ENCODE results near the gene NELL1. TPM values are rescaled to one million over a fixed set of nuclear protein-coding genes. Genes with fewer than 3 reads are reported as not detected.

Gene NELL1
- total and polyA plus RNA-seq, 2 experiments from 2014 or later: 1.6 TPM; not detected in 1

DNA sequence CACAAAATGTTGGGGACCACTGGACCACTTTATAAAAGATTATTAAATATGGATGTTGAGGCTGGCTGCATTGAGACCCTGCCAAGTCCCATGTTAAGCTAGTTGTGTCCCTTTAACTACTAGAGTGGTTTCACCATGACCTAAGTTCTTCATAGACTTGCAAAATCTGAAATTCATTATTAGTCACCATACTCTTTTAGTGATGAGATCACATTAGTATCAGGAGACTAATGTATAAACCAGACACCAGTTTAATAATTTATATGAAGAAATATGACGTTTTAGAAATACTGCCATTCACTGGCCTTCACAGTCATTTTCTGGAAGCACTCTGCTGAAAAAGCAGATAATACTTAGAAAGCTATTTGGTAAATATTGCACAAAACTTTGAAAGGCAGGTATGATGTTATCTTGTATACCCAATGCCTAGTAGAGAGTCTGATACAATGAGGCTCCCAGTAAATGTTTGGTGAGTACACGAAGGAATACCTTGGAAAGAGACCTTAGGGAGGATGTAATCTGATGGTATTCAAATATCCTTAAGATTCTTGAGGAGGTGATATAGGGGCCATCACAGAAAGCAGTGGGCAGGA, 795.3 kb downstream of the NELL1 start:
- Histone ChIP-seq H3K4me2 (no peak overlapping the region), H3K79me2 (replicated peaks; ENCODE audit: insufficient read depth) (no peaks in the 10 kb centered on the region), H3F3A (replicated peaks; ENCODE audit: low read depth) (no peaks in the 10 kb centered on the region), H2AFZ (no peak overlapping the region), H3K4me1 (ENCODE audit: insufficient read depth) (no peaks in the 10 kb centered on the region), H3K27me3 (ENCODE audit: insufficient read depth) (no peaks in the 10 kb centered on the region), H3K27ac (ENCODE audit: low read depth) (no peak overlapping the region), H3K36me3 (ENCODE audit: insufficient read depth) (no peaks in the 10 kb centered on the region), H3K9me2 (ENCODE audit: insufficient read depth) (0 out of 2 replicates have a peak, but pooled peaks cover 4% of the 10 kb centered on the region), H3K4me3 (no peak overlapping the region), H4K20me1 (replicated peaks; ENCODE audit: insufficient read depth) (no peaks in the 10 kb centered on the region)
- Mint-ChIP-seq H3K36me3 (ENCODE audit: low read depth) (no peaks in the 10 kb centered on the region), H3K4me3 (no peak overlapping the region), H3K4me1 (peaks cover 6% of the 10 kb centered on the region), H3K27me3 (ENCODE audit: insufficient read depth, low read depth, poor library complexity) (no peaks in the 10 kb centered on the region), H3K27ac (no peak overlapping the region), H3K9me3 (no peaks in the 10 kb centered on the region)
- ATAC-seq: no peak
- no peak for DNase-seq (ENCODE audit: low spot score)
- TF ChIP-seq, protein P1, sequence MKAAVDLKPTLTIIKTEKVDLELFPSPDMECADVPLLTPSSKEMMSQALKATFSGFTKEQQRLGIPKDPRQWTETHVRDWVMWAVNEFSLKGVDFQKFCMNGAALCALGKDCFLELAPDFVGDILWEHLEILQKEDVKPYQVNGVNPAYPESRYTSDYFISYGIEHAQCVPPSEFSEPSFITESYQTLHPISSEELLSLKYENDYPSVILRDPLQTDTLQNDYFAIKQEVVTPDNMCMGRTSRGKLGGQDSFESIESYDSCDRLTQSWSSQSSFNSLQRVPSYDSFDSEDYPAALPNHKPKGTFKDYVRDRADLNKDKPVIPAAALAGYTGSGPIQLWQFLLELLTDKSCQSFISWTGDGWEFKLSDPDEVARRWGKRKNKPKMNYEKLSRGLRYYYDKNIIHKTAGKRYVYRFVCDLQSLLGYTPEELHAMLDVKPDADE (IDR thresholded peaks at IDR 0.05): no peak
- TF ChIP-seq EZH2 (IDR thresholded peaks at IDR 0.05; ENCODE audit: low read depth, unreplicated experiment) (no peak), ZNF331 (CRISPR knock-in tag; IDR thresholded peaks at IDR 0.05; ENCODE audit: low read depth) (no peak), CREB1 (CRISPR knock-in tag; IDR thresholded peaks at IDR 0.05; ENCODE audit: low read depth) (no peak), NANOG (IDR thresholded peaks at IDR 0.05; ENCODE audit: borderline replicate concordance) (no peak), STAT1 (IDR thresholded peaks at IDR 0.05; ENCODE audit: unreplicated experiment) (no peak), JUNB (IDR thresholded peaks at IDR 0.05; ENCODE audit: unreplicated experiment) (no peak), POLR2AphosphoS5 (IDR thresholded peaks at IDR 0.05; ENCODE audit: low read depth) (no peak)
- TF ChIP-seq, protein P2, sequence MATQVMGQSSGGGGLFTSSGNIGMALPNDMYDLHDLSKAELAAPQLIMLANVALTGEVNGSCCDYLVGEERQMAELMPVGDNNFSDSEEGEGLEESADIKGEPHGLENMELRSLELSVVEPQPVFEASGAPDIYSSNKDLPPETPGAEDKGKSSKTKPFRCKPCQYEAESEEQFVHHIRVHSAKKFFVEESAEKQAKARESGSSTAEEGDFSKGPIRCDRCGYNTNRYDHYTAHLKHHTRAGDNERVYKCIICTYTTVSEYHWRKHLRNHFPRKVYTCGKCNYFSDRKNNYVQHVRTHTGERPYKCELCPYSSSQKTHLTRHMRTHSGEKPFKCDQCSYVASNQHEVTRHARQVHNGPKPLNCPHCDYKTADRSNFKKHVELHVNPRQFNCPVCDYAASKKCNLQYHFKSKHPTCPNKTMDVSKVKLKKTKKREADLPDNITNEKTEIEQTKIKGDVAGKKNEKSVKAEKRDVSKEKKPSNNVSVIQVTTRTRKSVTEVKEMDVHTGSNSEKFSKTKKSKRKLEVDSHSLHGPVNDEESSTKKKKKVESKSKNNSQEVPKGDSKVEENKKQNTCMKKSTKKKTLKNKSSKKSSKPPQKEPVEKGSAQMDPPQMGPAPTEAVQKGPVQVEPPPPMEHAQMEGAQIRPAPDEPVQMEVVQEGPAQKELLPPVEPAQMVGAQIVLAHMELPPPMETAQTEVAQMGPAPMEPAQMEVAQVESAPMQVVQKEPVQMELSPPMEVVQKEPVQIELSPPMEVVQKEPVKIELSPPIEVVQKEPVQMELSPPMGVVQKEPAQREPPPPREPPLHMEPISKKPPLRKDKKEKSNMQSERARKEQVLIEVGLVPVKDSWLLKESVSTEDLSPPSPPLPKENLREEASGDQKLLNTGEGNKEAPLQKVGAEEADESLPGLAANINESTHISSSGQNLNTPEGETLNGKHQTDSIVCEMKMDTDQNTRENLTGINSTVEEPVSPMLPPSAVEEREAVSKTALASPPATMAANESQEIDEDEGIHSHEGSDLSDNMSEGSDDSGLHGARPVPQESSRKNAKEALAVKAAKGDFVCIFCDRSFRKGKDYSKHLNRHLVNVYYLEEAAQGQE (IDR thresholded peaks at IDR 0.05; ENCODE audit: unreplicated experiment): no peak
- TF ChIP-seq, protein P3, sequence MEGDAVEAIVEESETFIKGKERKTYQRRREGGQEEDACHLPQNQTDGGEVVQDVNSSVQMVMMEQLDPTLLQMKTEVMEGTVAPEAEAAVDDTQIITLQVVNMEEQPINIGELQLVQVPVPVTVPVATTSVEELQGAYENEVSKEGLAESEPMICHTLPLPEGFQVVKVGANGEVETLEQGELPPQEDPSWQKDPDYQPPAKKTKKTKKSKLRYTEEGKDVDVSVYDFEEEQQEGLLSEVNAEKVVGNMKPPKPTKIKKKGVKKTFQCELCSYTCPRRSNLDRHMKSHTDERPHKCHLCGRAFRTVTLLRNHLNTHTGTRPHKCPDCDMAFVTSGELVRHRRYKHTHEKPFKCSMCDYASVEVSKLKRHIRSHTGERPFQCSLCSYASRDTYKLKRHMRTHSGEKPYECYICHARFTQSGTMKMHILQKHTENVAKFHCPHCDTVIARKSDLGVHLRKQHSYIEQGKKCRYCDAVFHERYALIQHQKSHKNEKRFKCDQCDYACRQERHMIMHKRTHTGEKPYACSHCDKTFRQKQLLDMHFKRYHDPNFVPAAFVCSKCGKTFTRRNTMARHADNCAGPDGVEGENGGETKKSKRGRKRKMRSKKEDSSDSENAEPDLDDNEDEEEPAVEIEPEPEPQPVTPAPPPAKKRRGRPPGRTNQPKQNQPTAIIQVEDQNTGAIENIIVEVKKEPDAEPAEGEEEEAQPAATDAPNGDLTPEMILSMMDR (conservative IDR thresholded peaks at IDR 0.05; ENCODE audit: low read depth in 2 of 2): no peak
- TF ChIP-seq, protein P4, sequence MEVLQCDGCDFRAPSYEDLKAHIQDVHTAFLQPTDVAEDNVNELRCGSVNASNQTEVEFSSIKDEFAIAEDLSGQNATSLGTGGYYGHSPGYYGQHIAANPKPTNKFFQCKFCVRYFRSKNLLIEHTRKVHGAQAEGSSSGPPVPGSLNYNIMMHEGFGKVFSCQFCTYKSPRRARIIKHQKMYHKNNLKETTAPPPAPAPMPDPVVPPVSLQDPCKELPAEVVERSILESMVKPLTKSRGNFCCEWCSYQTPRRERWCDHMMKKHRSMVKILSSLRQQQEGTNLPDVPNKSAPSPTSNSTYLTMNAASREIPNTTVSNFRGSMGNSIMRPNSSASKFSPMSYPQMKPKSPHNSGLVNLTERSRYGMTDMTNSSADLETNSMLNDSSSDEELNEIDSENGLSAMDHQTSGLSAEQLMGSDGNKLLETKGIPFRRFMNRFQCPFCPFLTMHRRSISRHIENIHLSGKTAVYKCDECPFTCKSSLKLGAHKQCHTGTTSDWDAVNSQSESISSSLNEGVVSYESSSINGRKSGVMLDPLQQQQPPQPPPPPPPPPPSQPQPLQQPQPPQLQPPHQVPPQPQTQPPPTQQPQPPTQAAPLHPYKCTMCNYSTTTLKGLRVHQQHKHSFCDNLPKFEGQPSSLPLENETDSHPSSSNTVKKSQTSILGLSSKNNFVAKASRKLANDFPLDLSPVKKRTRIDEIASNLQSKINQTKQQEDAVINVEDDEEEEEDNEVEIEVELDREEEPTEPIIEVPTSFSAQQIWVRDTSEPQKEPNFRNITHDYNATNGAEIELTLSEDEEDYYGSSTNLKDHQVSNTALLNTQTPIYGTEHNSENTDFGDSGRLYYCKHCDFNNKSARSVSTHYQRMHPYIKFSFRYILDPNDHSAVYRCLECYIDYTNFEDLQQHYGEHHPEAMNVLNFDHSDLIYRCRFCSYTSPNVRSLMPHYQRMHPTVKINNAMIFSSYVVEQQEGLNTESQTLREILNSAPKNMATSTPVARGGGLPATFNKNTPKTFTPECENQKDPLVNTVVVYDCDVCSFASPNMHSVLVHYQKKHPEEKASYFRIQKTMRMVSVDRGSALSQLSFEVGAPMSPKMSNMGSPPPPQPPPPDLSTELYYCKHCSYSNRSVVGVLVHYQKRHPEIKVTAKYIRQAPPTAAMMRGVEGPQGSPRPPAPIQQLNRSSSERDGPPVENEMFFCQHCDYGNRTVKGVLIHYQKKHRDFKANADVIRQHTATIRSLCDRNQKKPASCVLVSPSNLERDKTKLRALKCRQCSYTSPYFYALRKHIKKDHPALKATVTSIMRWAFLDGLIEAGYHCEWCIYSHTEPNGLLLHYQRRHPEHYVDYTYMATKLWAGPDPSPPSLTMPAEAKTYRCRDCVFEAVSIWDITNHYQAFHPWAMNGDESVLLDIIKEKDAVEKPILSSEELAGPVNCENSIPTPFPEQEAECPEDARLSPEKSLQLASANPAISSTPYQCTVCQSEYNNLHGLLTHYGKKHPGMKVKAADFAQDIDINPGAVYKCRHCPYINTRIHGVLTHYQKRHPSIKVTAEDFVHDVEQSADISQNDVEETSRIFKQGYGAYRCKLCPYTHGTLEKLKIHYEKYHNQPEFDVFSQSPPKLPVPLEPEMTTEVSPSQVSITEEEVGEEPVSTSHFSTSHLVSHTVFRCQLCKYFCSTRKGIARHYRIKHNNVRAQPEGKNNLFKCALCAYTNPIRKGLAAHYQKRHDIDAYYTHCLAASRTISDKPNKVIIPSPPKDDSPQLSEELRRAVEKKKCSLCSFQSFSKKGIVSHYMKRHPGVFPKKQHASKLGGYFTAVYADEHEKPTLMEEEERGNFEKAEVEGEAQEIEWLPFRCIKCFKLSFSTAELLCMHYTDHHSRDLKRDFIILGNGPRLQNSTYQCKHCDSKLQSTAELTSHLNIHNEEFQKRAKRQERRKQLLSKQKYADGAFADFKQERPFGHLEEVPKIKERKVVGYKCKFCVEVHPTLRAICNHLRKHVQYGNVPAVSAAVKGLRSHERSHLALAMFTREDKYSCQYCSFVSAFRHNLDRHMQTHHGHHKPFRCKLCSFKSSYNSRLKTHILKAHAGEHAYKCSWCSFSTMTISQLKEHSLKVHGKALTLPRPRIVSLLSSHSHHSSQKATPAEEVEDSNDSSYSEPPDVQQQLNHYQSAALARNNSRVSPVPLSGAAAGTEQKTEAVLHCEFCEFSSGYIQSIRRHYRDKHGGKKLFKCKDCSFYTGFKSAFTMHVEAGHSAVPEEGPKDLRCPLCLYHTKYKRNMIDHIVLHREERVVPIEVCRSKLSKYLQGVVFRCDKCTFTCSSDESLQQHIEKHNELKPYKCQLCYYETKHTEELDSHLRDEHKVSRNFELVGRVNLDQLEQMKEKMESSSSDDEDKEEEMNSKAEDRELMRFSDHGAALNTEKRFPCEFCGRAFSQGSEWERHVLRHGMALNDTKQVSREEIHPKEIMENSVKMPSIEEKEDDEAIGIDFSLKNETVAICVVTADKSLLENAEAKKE (CRISPR knock-in tag; IDR thresholded peaks at IDR 0.05): no peak

Measured in GM23338 (cell line).